Measurements from ENCODE around the gene TMEM232.

TMEM232 gene

DNA sequence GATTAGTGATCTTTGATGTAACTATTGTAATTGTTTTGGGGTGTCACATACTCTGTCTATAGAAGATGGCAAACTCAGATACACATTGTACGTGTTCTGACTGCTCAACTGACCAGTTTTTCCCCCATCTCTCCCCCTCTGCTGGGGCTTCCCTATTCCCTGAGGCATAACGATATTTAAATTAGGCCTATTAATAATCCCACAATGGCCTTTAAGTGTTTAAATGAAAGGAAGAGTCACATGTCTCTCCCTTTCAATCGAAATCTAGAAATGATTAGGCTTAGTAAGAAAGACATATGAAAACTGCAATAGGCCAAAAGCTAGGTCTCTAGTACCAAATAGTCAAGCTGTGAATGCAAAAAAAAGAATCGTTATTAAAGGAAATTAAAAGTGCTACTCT is 265.6 kb downstream of the TMEM232 start:
- no peak for FAIRE-seq
- TF ChIP-seq POLR2A (IDR thresholded peaks at IDR 0.05; ENCODE audit: low read depth, low read length) (no peak), TAF1 (IDR thresholded peaks at IDR 0.05; ENCODE audit: low read depth, low read length) (no peak), POU2F2 (IDR thresholded peaks at IDR 0.05; ENCODE audit: low read depth, low read length) (no peak), POLR2AphosphoS5 (IDR thresholded peaks at IDR 0.05; ENCODE audit: low read depth, low read length) (no peak), SPI1 (IDR thresholded peaks at IDR 0.05; ENCODE audit: low read depth, low read length) (no peak), PAX5 (IDR thresholded peaks at IDR 0.05; ENCODE audit: insufficient read depth, low read length, severe bottlenecking) (no peak)
- DNase-seq (ENCODE audit: insufficient read length, low spot score) = no peak

DNA sequence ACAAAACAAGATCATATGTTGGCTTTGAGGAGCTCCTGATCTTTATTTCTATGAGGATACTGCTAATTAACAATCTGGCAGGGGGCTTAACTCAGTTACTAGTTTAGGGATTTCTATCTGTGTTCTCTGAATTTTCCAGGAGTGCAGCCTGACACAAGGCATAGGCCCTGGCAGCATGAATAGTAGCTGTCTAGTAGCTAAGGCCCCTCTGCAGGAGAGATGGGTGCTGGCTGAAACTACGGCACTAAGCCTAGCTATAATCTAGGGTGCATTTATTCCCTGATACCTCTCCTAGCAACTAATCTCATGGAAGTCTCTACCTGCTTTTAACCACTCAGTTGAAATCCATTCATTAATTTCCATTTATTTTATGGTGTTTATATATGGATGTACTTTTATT is 268.2 kb downstream of the TMEM232 start:
- FAIRE-seq (no peak), DNase-seq (ENCODE audit: insufficient read length, low spot score) (no peak)
- TF ChIP-seq POU2F2 (IDR thresholded peaks at IDR 0.05; ENCODE audit: low read depth, low read length) (no peak), POLR2A (IDR thresholded peaks at IDR 0.05; ENCODE audit: low read depth, low read length) (no peak), POLR2AphosphoS5 (IDR thresholded peaks at IDR 0.05; ENCODE audit: low read depth, low read length) (no peak), SPI1 (IDR thresholded peaks at IDR 0.05; ENCODE audit: low read depth, low read length) (no peak), TAF1 (IDR thresholded peaks at IDR 0.05; ENCODE audit: low read depth, low read length) (no peak), PAX5 (IDR thresholded peaks at IDR 0.05; ENCODE audit: insufficient read depth, low read length, severe bottlenecking) (no peak)

GRCh38 chr5:110442856-110443255 is 283.6 kb downstream of the TMEM232 start:
- DNase-seq (ENCODE audit: insufficient read length, low spot score) = no peak
- FAIRE-seq = no peak

GRCh38 chr5:110441035-110441434 is 285.4 kb downstream of the TMEM232 start:
- FAIRE-seq (peak; percentile 40), DNase-seq (ENCODE audit: insufficient read length, low spot score) (no peak)
- no peak for TF ChIP-seq POLR2AphosphoS5 (IDR thresholded peaks at IDR 0.05; ENCODE audit: low read depth, low read length)
- no peak for TF ChIP-seq POLR2A (IDR thresholded peaks at IDR 0.05; ENCODE audit: low read depth, low read length)
- no peak for TF ChIP-seq PAX5 (IDR thresholded peaks at IDR 0.05; ENCODE audit: insufficient read depth, low read length, severe bottlenecking)
- TF ChIP-seq TAF1 (IDR thresholded peaks at IDR 0.05; ENCODE audit: low read depth, low read length) = no peak
- no peak for TF ChIP-seq POU2F2 (IDR thresholded peaks at IDR 0.05; ENCODE audit: low read depth, low read length)
- no peak for TF ChIP-seq SPI1 (IDR thresholded peaks at IDR 0.05; ENCODE audit: low read depth, low read length)

More at GRCh38 chr5:110442856-110443255, 283.6 kb downstream of the TMEM232 start:
- TF ChIP-seq POLR2AphosphoS5 (IDR thresholded peaks at IDR 0.05; ENCODE audit: low read depth, low read length) (no peak), SPI1 (IDR thresholded peaks at IDR 0.05; ENCODE audit: low read depth, low read length) (no peak), POLR2A (IDR thresholded peaks at IDR 0.05; ENCODE audit: low read depth, low read length) (no peak), PAX5 (IDR thresholded peaks at IDR 0.05; ENCODE audit: insufficient read depth, low read length, severe bottlenecking) (no peak), POU2F2 (IDR thresholded peaks at IDR 0.05; ENCODE audit: low read depth, low read length) (no peak), TAF1 (IDR thresholded peaks at IDR 0.05; ENCODE audit: low read depth, low read length) (no peak)

- FAIRE-seq = no peak
- DNase-seq (ENCODE audit: insufficient read length, low spot score) = no peak
- TF ChIP-seq SPI1 (IDR thresholded peaks at IDR 0.05; ENCODE audit: low read depth, low read length) = no peak
- no peak for TF ChIP-seq POU2F2 (IDR thresholded peaks at IDR 0.05; ENCODE audit: low read depth, low read length)
- no peak for TF ChIP-seq TAF1 (IDR thresholded peaks at IDR 0.05; ENCODE audit: low read depth, low read length)
Observed at GRCh38 chr5:110440058-110440457, 286.4 kb downstream of the TMEM232 start.

DNA sequence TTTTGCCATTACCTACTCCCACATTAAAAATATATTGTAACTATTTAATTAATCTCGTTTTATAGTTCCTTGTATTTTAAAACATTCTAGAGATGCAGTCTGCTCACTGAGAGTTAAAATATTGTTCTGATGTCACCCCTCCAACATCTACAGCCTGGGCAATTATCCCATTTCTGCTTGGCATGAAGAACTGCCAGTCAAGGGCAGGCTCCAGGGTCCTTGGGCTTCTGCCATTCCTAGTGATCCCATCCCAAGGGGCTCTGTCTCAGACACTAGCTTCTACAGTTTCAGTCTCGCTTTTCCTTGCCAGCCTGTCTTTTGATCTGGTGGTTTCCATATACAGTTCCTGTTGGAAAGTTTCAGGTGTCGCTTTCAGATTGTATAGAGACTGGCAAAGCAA is 287.2 kb downstream of the TMEM232 start:
- no peak for TF ChIP-seq PAX5 (IDR thresholded peaks at IDR 0.05; ENCODE audit: insufficient read depth, low read length, severe bottlenecking)
- no peak for TF ChIP-seq POLR2AphosphoS5 (IDR thresholded peaks at IDR 0.05; ENCODE audit: low read depth, low read length)
- no peak for TF ChIP-seq TAF1 (IDR thresholded peaks at IDR 0.05; ENCODE audit: low read depth, low read length)
- TF ChIP-seq SPI1 (IDR thresholded peaks at IDR 0.05; ENCODE audit: low read depth, low read length) = no peak
- no peak for TF ChIP-seq POU2F2 (IDR thresholded peaks at IDR 0.05; ENCODE audit: low read depth, low read length)
- TF ChIP-seq POLR2A (IDR thresholded peaks at IDR 0.05; ENCODE audit: low read depth, low read length) = no peak
- FAIRE-seq = no peak
- DNase-seq (ENCODE audit: insufficient read length, low spot score) = no peak

GRCh38 chr5:110435207-110435606 is 291.3 kb downstream of the TMEM232 start:
- FAIRE-seq (no peak), DNase-seq (ENCODE audit: insufficient read length, low spot score) (no peak)
- TF ChIP-seq POLR2AphosphoS5 (IDR thresholded peaks at IDR 0.05; ENCODE audit: low read depth, low read length) (no peak), PAX5 (IDR thresholded peaks at IDR 0.05; ENCODE audit: insufficient read depth, low read length, severe bottlenecking) (no peak), TAF1 (IDR thresholded peaks at IDR 0.05; ENCODE audit: low read depth, low read length) (no peak), SPI1 (IDR thresholded peaks at IDR 0.05; ENCODE audit: low read depth, low read length) (no peak), POLR2A (IDR thresholded peaks at IDR 0.05; ENCODE audit: low read depth, low read length) (no peak), POU2F2 (IDR thresholded peaks at IDR 0.05; ENCODE audit: low read depth, low read length) (no peak)

- FAIRE-seq = no peak
- no peak for DNase-seq (ENCODE audit: insufficient read length, low spot score)
- TF ChIP-seq TAF1 (IDR thresholded peaks at IDR 0.05; ENCODE audit: low read depth, low read length) = no peak
- no peak for TF ChIP-seq PAX5 (IDR thresholded peaks at IDR 0.05; ENCODE audit: insufficient read depth, low read length, severe bottlenecking)
- no peak for TF ChIP-seq POLR2AphosphoS5 (IDR thresholded peaks at IDR 0.05; ENCODE audit: low read depth, low read length)
- no peak for TF ChIP-seq SPI1 (IDR thresholded peaks at IDR 0.05; ENCODE audit: low read depth, low read length)
- no peak for TF ChIP-seq POU2F2 (IDR thresholded peaks at IDR 0.05; ENCODE audit: low read depth, low read length)
- no peak for TF ChIP-seq POLR2A (IDR thresholded peaks at IDR 0.05; ENCODE audit: low read depth, low read length)
Observed at GRCh38 chr5:110431603-110432002, 294.9 kb downstream of the TMEM232 start.

DNA sequence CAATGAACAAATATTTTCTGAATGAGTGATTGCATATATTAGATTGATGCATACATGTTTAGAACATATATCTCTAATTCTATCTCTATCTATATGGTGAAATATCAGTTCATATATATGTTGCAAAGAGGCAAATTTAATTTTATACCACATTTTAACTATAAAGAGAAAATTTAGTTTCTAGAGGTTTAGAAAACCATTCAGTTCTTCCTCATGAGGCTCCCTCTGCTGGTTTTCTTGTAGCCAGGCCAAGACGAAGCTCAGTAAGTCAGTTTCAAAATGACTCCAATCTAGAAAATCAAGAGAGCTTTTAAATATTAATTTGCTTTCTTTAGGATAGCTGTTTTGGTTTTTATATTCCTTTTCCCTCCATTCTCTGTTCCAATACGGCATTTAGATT is 312.1 kb downstream of the TMEM232 start:
- FAIRE-seq (no peak), DNase-seq (ENCODE audit: insufficient read length, low spot score) (no peak)
- no peak for TF ChIP-seq POU2F2 (IDR thresholded peaks at IDR 0.05; ENCODE audit: low read depth, low read length)
- TF ChIP-seq PAX5 (IDR thresholded peaks at IDR 0.05; ENCODE audit: insufficient read depth, low read length, severe bottlenecking) = no peak
- no peak for TF ChIP-seq POLR2A (IDR thresholded peaks at IDR 0.05; ENCODE audit: low read depth, low read length)

DNA sequence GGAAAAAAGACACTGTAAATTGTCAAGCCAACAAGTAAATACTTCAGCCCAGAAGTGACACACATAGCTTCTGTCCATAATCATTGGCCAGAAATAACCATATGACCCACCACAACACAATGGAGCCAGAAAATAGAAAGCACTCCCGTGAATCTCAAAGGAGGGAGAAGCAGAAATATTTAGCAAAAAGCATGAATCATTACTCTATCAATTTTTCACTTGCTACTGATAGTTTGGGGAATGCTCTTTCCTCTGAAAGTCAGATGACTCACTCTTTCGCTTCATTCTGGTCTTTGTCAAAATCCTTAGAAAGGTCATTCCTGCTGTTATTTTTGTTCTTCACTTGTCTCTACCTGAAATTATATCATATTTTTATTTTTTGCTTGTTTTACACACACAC is 312.6 kb downstream of the TMEM232 start:
- TF ChIP-seq SPI1 (IDR thresholded peaks at IDR 0.05; ENCODE audit: low read depth, low read length) = no peak
- TF ChIP-seq PAX5 (IDR thresholded peaks at IDR 0.05; ENCODE audit: insufficient read depth, low read length, severe bottlenecking) = no peak
- no peak for TF ChIP-seq POLR2AphosphoS5 (IDR thresholded peaks at IDR 0.05; ENCODE audit: low read depth, low read length)
- no peak for TF ChIP-seq TAF1 (IDR thresholded peaks at IDR 0.05; ENCODE audit: low read depth, low read length)
- no peak for TF ChIP-seq POU2F2 (IDR thresholded peaks at IDR 0.05; ENCODE audit: low read depth, low read length)
- TF ChIP-seq POLR2A (IDR thresholded peaks at IDR 0.05; ENCODE audit: low read depth, low read length) = no peak
- DNase-seq (ENCODE audit: insufficient read length, low spot score) (no peak), FAIRE-seq (no peak)
